ENCODE data around the gene ZFHX3. TPM values are rescaled to one million over a fixed set of nuclear protein-coding genes. Genes with fewer than 3 reads are reported as not detected.

The ZFHX3 gene
- total and polyA plus RNA-seq, 3 donors from 2014 or later: 3.3 to 19.9 (median 15.7) TPM

DNA sequence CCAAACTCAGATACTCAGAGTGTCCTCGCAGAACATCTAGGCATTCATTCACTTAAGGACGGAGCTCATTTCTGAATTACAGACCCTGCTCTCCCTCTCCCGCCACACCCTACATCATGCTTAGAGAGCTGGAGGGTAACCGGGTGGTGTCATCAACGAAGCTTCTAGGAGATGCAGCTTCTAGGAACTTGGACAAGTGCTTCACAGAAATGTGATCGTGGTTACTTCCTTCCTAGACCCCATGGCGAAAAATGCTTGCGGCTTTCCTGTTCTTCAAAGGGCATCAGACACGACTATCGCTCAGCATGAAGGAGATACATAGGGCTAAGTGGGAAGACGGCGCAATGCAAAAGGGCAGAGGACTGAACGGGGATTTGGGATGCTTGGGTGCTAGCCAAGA is 126.8 kb downstream of the ZFHX3 start:
- TF ChIP-seq, protein P1, sequence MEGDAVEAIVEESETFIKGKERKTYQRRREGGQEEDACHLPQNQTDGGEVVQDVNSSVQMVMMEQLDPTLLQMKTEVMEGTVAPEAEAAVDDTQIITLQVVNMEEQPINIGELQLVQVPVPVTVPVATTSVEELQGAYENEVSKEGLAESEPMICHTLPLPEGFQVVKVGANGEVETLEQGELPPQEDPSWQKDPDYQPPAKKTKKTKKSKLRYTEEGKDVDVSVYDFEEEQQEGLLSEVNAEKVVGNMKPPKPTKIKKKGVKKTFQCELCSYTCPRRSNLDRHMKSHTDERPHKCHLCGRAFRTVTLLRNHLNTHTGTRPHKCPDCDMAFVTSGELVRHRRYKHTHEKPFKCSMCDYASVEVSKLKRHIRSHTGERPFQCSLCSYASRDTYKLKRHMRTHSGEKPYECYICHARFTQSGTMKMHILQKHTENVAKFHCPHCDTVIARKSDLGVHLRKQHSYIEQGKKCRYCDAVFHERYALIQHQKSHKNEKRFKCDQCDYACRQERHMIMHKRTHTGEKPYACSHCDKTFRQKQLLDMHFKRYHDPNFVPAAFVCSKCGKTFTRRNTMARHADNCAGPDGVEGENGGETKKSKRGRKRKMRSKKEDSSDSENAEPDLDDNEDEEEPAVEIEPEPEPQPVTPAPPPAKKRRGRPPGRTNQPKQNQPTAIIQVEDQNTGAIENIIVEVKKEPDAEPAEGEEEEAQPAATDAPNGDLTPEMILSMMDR (IDR thresholded peaks at IDR 0.05): no peak
- TF ChIP-seq POLR2A (IDR thresholded peaks at IDR 0.05): no peak
- no peaks in the 10 kb centered on the region for H3K9me3 ChIP-seq
- H3K36me3 ChIP-seq (ENCODE audit: low read depth, missing control alignments): no peaks in the 10 kb centered on the region
- WGBS, 2 donors: 74 to 85% methylated on average over 13 of the region's 13 CpGs
- no peak overlapping the region for H3K4me3 ChIP-seq
- intact Hi-C loops (cut with DNase I; ENCODE audit: low total_unique reads): no loop called here
- H3K27ac ChIP-seq: no peak overlapping the region
- H3K27me3 ChIP-seq: no peaks in the 10 kb centered on the region
- no peak for DNase-seq
- peaks cover 14% of the 10 kb centered on the region for H3K4me1 ChIP-seq

DNA sequence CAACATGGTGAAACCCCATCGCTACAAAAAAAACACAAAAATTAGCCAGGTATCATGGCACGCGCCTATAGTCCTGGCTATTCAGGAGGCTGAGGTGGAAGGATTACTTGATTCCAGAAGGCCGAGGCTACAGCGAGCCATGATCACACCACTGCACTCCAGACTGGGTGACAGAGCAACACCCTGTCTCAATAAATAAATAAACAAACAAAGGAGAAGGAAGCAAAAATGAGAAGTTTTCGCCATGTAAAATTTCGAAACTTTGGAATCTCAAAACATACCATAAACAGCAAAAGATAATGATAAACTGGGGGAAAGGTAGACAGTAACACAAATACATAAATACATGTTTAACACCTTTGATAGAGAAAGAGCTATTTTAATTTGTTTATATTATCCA is 130.9 kb downstream of the ZFHX3 start:
- WGBS, 2 donors: 91 to 95% methylated on average over 7 of the region's 7 CpGs
- no peak for TF ChIP-seq POLR2A (IDR thresholded peaks at IDR 0.05)
- TF ChIP-seq, protein P1 (IDR thresholded peaks at IDR 0.05): no peak
- no peak overlapping the region for H3K27ac ChIP-seq
- H3K4me1 ChIP-seq: peaks cover 6% of the 10 kb centered on the region
- no peaks in the 10 kb centered on the region for H3K36me3 ChIP-seq (ENCODE audit: low read depth, missing control alignments)
- H3K4me3 ChIP-seq: no peak overlapping the region
- intact Hi-C loops (cut with DNase I; ENCODE audit: low total_unique reads): no loop called here
- no peaks in the 10 kb centered on the region for H3K9me3 ChIP-seq
- no peak for DNase-seq
- no peaks in the 10 kb centered on the region for H3K27me3 ChIP-seq

DNA sequence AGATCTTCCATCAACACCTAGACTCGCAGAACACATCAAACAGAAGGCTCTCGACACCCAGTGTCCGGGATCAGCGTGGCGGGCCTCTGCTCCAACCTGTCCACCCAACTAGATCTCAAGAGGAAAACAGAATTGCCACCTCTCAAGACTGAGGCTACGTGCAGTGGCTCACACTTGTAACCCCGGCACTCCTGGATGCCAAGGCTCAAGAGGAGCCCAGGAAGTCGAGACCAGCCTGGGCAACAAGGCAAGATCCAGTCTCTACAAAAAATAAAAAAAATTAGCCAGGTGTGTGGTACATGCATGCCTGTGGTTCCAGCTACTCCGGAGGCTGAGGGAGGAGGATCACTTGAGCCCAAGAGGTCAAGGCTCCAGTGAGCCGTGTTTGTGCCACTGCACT is 132.6 kb downstream of the ZFHX3 start:
- Histone ChIP-seq H3K4me3 (no peak overlapping the region), H3K27ac (no peak overlapping the region), H3K4me1 (no peaks in the 10 kb centered on the region), H3K9me3 (no peaks in the 10 kb centered on the region), H3K27me3 (no peaks in the 10 kb centered on the region), H3K36me3 (ENCODE audit: low read depth, missing control alignments) (no peaks in the 10 kb centered on the region)
- no peak for TF ChIP-seq POLR2A (IDR thresholded peaks at IDR 0.05)
- TF ChIP-seq, protein P1 (IDR thresholded peaks at IDR 0.05): no peak
- intact Hi-C loops (cut with DNase I; ENCODE audit: low total_unique reads): no loop called here
- no peak for DNase-seq
- 92 to 94% methylated on average over 10 of the region's 10 CpGs for WGBS, 2 donors

DNA sequence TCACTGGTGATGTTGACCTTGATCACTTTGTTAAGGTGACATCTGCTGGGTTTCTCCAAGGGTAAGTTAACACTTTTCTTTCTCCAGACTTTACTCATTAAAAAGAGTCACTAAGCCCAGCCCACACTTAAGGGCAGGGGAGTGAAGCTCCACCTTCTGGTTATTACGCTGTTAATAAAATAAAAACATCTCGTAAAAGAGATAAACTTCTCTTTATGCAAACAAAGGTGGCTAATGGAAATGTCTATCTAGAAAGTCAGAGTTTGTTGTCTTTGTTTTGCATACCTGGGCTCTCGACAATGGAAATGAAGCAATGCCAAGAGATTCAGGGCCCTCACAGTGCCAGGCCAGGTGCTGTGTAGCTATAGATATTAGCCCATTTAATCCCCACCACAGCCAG is 134.4 kb downstream of the ZFHX3 start:
- intact Hi-C loops (cut with DNase I; ENCODE audit: low total_unique reads): no loop called here
- WGBS, 2 donors: 91 to 97% methylated on average over 3 of the region's 3 CpGs

DNA sequence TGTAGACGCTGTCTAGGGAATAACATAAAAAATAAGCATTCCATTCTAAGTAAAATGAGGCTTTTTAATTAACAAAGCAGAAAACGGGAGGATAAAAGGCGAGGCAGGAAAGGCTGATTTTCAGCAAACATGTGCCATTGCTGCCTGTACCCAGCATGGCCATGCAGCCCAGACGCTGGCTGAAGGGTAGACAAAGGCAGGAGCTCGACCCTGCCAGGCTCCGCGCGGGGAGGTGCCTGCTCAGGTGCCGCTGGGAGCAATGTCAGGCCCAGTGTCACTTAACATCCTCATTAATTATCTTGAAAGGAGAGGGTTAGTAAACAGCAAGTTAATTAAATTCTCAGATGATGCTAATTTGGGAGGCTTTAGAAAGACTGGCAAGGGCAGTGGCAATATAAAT is 136.0 kb downstream of the ZFHX3 start:
- intact Hi-C loops (cut with DNase I; ENCODE audit: low total_unique reads): no loop called here
- Histone ChIP-seq H3K36me3 (ENCODE audit: low read depth, missing control alignments) (no peaks in the 10 kb centered on the region), H3K27ac (no peak overlapping the region), H3K9me3 (no peaks in the 10 kb centered on the region), H3K4me1 (no peaks in the 10 kb centered on the region), H3K27me3 (no peaks in the 10 kb centered on the region), H3K4me3 (no peak overlapping the region)
- WGBS, 2 donors: 87 to 95% methylated on average over 9 of the region's 9 CpGs
- TF ChIP-seq, protein P1 (IDR thresholded peaks at IDR 0.05): no peak
- TF ChIP-seq POLR2A (IDR thresholded peaks at IDR 0.05): no peak
- DNase-seq: no peak

More for the DNA sequence above, 134.4 kb downstream of the ZFHX3 start:
- TF ChIP-seq, protein P1 (IDR thresholded peaks at IDR 0.05): no peak
- no peak for TF ChIP-seq POLR2A (IDR thresholded peaks at IDR 0.05)
- DNase-seq: no peak
- H3K27me3 ChIP-seq: no peaks in the 10 kb centered on the region
- no peak overlapping the region for H3K27ac ChIP-seq
- no peaks in the 10 kb centered on the region for H3K36me3 ChIP-seq (ENCODE audit: low read depth, missing control alignments)
- H3K4me3 ChIP-seq: no peak overlapping the region
- H3K9me3 ChIP-seq: no peaks in the 10 kb centered on the region
- H3K4me1 ChIP-seq: no peaks in the 10 kb centered on the region

Measured in testis (tissue), 3 donors.